KMS-11 (cell line): ENCODE results near the gene PPP2CA.

ENCODE experiments used
- H2AFZ ChIP-seq: fragments of 200-600 bp; sonication (generic); 2 replicates; pipeline ENCODE4 v1.6.1; 2016; ENCODE audit warnings: antibody characterized with exemption, mixed run types, low read depth
- H3K27ac ChIP-seq: fragments of 200-600 bp; sonication (generic); 2 replicates; pipeline ENCODE4 v1.6.1; 2016; ENCODE audit warnings: mild to moderate bottlenecking, mixed run types
- H3K27me3 ChIP-seq: fragments of 200-600 bp; sonication (generic); 2 replicates; pipeline ENCODE4 v1.6.1; 2017; ENCODE audit warnings: mild to moderate bottlenecking, low read depth, mixed run types, moderate library complexity; ENCODE audit not compliant: insufficient read depth
- H3K36me3 ChIP-seq: fragments of 200-600 bp; sonication (generic); 2 replicates; pipeline ENCODE4 v1.6.1; 2017; ENCODE audit warnings: mild to moderate bottlenecking, mixed run types; ENCODE audit not compliant: insufficient read depth
- H3K4me1 ChIP-seq: fragments of 200-600 bp; sonication (generic); 2 replicates; pipeline ENCODE4 v1.6.1; 2016; ENCODE audit warnings: mild to moderate bottlenecking, low read depth, mixed run types; ENCODE audit not compliant: poor library complexity, severe bottlenecking
- H3K4me2 ChIP-seq: fragments of 200-600 bp; sonication (generic); 2 replicates; pipeline ENCODE4 v1.7.0; 2016; ENCODE audit warnings: mild to moderate bottlenecking, mixed run types
- H3K4me3 ChIP-seq: fragments of 200-600 bp; sonication (generic); IDR thresholded peaks from 2 replicates; pipeline ENCODE4 v1.6.1; 2017; ENCODE audit warnings: low read depth, low read length, mixed read lengths; ENCODE audit not compliant: insufficient read depth
- H3K79me2 ChIP-seq: fragments of 200-600 bp; sonication (generic); 2 replicates; pipeline ENCODE4 v1.6.1; 2016; ENCODE audit warnings: low read depth, mixed run types; ENCODE audit not compliant: insufficient read depth
- H3K9ac ChIP-seq: fragments of 200-600 bp; sonication (generic); 2 replicates; pipeline ENCODE4 v1.6.1; 2016; ENCODE audit warnings: mild to moderate bottlenecking, mixed run types
- H4K20me1 ChIP-seq: fragments of 200-600 bp; sonication (generic); 2 replicates; pipeline ENCODE4 v1.6.1; 2016; ENCODE audit warnings: mild to moderate bottlenecking, mixed run types; ENCODE audit not compliant: insufficient read depth
- CTCF ChIP-seq: fragments of 200-600 bp; sonication (generic); conservative IDR thresholded peaks from 2 replicates; pipeline ENCODE4 v1.6.1; 2017; ENCODE audit warnings: low read depth, mild to moderate bottlenecking, antibody characterized with exemption, low read length, moderate library complexity, mixed read lengths

Gene PPP2CA

GRCh38 chr5:134145041-134145757 is 80.7 kb downstream of the PPP2CA start:
- Histone ChIP-seq H3K27ac (no peak overlapping the region), H4K20me1 (no peaks in the 10 kb centered on the region; the same call in 1 of the 2 replicates), H3K4me1 (peaks cover 9% of the 10 kb centered on the region), H3K4me3 (no peak overlapping the region), H3K36me3 (no peaks in the 10 kb centered on the region), H2AFZ (no peak overlapping the region), H3K27me3 (no peaks in the 10 kb centered on the region), H3K4me2 (no peak overlapping the region), H3K9ac (no peak overlapping the region), H3K79me2 (peaks cover 4% of the 10 kb centered on the region; the same call in 1 of the 2 replicates)
- no peak for TF ChIP-seq CTCF
